ENCODE data around the gene NANS. TPM values are rescaled to one million over a fixed set of nuclear protein-coding genes. Genes with fewer than 3 reads are reported as not detected.

NANS gene
- total RNA-seq, 1 experiment from 2014 or later: 57.9 TPM

DNA sequence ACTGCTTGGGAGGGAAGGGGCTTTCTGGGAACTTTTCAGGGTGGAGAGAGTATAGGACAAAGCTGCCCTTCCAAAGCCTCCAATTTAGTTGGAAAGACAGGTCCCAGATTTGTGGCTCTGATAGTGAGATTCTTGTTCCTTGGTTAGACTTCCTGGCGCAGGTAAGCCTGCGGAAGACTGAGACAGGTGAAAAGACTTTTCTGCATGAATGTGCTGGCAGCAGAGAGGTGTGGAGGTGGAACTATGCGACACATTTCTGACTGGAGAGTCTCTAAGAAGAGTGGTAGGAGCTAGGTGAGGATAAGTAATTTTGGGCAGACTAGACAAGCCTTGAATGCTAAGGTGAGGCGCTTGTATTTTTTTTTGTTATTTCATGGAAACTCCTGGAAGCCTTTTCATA is 29.9 kb downstream of the NANS start:
- DNase-seq (ENCODE audit: low spot score) (no peak), ATAC-seq (no peak)
- H3K4me1 Mint-ChIP-seq: peaks cover 41% of the 10 kb centered on the region
- peak overlapping the region; percentile 69; the same call in 1 of the 2 replicates for H3K27ac Mint-ChIP-seq
- H3K4me3 Mint-ChIP-seq: peak overlapping the region; percentile 38
- no peak for TF ChIP-seq TEAD1 (CRISPR knock-in tag; IDR thresholded peaks at IDR 0.05)
- peaks cover 23% of the 10 kb centered on the region for H3K27me3 Mint-ChIP-seq (ENCODE audit: low read depth)
- ChIA-PET CTCF (interaction anchor here (0.5 to 2.1 kb wide), 8 partner anchors 12 to 882 kb away, joined by 3 to 6 read pairs (median 4); partner anchors contain the start of gene TRIM14), POLR2A (no interaction called here)
- H3K36me3 Mint-ChIP-seq: peaks cover 36% of the 10 kb centered on the region
- H3K9me3 Mint-ChIP-seq: peaks cover 7% of the 10 kb centered on the region; the same call in 1 of the 2 replicates

DNA sequence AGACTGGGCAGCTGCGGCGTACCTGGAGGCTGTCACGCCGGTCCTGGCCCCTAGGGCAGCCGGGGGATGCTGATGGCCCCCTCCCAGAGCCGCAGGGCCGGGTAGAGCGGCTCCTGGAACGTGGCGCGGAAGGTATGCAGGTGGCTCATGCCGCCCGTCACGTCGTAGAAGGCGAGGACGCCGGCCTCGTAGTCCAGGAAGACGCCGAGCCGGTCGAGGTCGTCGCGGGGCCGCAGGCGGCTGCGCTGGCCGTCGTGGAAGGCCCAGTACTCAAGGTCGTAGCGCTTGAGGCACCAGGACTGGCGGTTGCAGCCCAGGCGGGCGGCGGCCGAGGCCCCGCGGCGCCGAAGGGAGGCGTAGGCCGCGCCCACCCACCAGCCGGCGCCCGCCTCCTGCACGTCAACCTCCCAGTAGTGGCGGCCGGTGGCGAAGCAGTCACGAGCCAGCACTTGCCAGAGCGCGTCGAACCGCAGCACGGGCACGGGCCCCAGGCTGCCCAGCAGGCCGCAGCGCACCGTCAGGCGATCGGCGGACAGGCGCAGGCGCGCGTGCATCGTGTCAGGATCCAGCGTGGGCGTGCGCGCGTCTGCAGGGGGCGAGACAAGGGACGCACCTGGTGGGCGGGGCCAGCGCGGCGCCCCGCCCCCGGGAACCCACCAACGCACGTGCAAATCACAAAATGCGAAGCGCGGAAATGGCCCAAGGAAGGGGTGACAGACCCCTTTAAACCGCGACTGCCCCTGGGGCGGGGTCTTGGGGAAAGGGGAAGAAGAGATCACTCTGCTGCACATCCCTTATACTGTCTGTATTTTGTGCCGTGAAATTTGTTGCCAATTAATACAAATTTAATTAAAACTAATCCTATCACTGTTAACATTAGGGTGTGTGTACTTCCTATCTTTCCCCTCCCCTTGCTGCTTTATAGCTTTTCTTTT is 31.2 kb downstream of the NANS start:
- no peak overlapping the region for H3K27ac Mint-ChIP-seq
- CTCF ChIA-PET: interaction anchor here (1.9 to 2.1 kb wide), 2 partner anchors 31 to 169 kb away, joined by 6 read pairs; partner anchors contain the start of gene TRIM14
- DNase-seq (ENCODE audit: low spot score) (peak; percentile 72), ATAC-seq (peak; percentile 70)
- H3K4me1 Mint-ChIP-seq: peaks cover 52% of the 10 kb centered on the region
- H3K4me3 Mint-ChIP-seq: peak overlapping the region; percentile 41
- POLR2A ChIA-PET: no interaction called here
- H3K9me3 Mint-ChIP-seq: peaks cover 7% of the 10 kb centered on the region; the same call in 1 of the 2 replicates
- H3K36me3 Mint-ChIP-seq: peaks cover 23% of the 10 kb centered on the region
- H3K27me3 Mint-ChIP-seq (ENCODE audit: low read depth): peaks cover 23% of the 10 kb centered on the region
- peak; percentile 91 for TF ChIP-seq FOXK1 (CRISPR knock-in tag; IDR thresholded peaks at IDR 0.05)
- no peak for TF ChIP-seq RORB (CRISPR knock-in tag; IDR thresholded peaks at IDR 0.05)
- TF ChIP-seq USF2 (CRISPR knock-in tag; IDR thresholded peaks at IDR 0.05): peak; percentile 54; the same call in 1 of the 2 replicates
- TF ChIP-seq AR (CRISPR knock-in tag; IDR thresholded peaks at IDR 0.05): no peak
- TF ChIP-seq ZMAT4 (CRISPR knock-in tag; IDR thresholded peaks at IDR 0.05): no peak
- TF ChIP-seq, protein P1, sequence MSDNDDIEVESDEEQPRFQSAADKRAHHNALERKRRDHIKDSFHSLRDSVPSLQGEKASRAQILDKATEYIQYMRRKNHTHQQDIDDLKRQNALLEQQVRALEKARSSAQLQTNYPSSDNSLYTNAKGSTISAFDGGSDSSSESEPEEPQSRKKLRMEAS (CRISPR knock-in tag; IDR thresholded peaks at IDR 0.05): peak; percentile 93
- TF ChIP-seq ZNF317 (CRISPR knock-in tag; IDR thresholded peaks at IDR 0.05; ENCODE audit: borderline replicate concordance, low read depth): peak; percentile 52; the same call in 1 of the 2 replicates
- no peak for TF ChIP-seq ATF2 (CRISPR knock-in tag; IDR thresholded peaks at IDR 0.05; ENCODE audit: borderline replicate concordance, low read depth)
- peak; percentile 73; the same call in 1 of the 2 replicates for TF ChIP-seq IRF2 (CRISPR knock-in tag; IDR thresholded peaks at IDR 0.05; ENCODE audit: borderline replicate concordance, low read depth)
- no peak for TF ChIP-seq ERG (CRISPR knock-in tag; IDR thresholded peaks at IDR 0.05)
- TF ChIP-seq GRHL2 (CRISPR knock-in tag; IDR thresholded peaks at IDR 0.05; ENCODE audit: insufficient replicate concordance, severe bottlenecking): no peak
- TF ChIP-seq OVOL2 (CRISPR knock-in tag; IDR thresholded peaks at IDR 0.05; ENCODE audit: borderline replicate concordance): no peak
- TF ChIP-seq, protein P2, sequence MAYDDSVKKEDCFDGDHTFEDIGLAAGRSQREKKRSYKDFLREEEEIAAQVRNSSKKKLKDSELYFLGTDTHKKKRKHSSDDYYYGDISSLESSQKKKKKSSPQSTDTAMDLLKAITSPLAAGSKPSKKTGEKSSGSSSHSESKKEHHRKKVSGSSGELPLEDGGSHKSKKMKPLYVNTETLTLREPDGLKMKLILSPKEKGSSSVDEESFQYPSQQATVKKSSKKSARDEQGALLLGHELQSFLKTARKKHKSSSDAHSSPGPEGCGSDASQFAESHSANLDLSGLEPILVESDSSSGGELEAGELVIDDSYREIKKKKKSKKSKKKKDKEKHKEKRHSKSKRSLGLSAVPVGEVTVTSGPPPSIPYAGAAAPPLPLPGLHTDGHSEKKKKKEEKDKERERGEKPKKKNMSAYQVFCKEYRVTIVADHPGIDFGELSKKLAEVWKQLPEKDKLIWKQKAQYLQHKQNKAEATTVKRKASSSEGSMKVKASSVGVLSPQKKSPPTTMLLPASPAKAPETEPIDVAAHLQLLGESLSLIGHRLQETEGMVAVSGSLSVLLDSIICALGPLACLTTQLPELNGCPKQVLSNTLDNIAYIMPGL (CRISPR knock-in tag; IDR thresholded peaks at IDR 0.05): peak; percentile 75; the same call in 1 of the 2 replicates
- TF ChIP-seq, protein P3, sequence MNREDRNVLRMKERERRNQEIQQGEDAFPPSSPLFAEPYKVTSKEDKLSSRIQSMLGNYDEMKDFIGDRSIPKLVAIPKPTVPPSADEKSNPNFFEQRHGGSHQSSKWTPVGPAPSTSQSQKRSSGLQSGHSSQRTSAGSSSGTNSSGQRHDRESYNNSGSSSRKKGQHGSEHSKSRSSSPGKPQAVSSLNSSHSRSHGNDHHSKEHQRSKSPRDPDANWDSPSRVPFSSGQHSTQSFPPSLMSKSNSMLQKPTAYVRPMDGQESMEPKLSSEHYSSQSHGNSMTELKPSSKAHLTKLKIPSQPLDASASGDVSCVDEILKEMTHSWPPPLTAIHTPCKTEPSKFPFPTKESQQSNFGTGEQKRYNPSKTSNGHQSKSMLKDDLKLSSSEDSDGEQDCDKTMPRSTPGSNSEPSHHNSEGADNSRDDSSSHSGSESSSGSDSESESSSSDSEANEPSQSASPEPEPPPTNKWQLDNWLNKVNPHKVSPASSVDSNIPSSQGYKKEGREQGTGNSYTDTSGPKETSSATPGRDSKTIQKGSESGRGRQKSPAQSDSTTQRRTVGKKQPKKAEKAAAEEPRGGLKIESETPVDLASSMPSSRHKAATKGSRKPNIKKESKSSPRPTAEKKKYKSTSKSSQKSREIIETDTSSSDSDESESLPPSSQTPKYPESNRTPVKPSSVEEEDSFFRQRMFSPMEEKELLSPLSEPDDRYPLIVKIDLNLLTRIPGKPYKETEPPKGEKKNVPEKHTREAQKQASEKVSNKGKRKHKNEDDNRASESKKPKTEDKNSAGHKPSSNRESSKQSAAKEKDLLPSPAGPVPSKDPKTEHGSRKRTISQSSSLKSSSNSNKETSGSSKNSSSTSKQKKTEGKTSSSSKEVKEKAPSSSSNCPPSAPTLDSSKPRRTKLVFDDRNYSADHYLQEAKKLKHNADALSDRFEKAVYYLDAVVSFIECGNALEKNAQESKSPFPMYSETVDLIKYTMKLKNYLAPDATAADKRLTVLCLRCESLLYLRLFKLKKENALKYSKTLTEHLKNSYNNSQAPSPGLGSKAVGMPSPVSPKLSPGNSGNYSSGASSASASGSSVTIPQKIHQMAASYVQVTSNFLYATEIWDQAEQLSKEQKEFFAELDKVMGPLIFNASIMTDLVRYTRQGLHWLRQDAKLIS (CRISPR knock-in tag; IDR thresholded peaks at IDR 0.05; ENCODE audit: borderline replicate concordance): no peak; the same call in 1 of the 2 replicates
- TF ChIP-seq RELA (CRISPR knock-in tag; IDR thresholded peaks at IDR 0.05; ENCODE audit: borderline replicate concordance): peak; percentile 94
